SK-N-MC (cell line): Measurements from ENCODE around the gene ATP6V0A4.

Source experiments
- EZH2 ChIP-seq: fragments of 200-600 bp; sonication (generic); IDR thresholded peaks from one replicate; pipeline ENCODE4 v1.6.1; 2017; ENCODE audit warnings: antibody characterized with exemption
- FOXP2 ChIP-seq: optimal IDR thresholded peaks from 2 replicates; pipeline ENCODE3; 2011; ENCODE audit warnings: mild to moderate bottlenecking, moderate library complexity; ENCODE audit not compliant: insufficient read depth; ENCODE audit errors: extremely low read length, control extremely low read depth
- POLR2AphosphoS5 ChIP-seq: IDR thresholded peaks from 2 replicates; pipeline ENCODE4 v1.6.1; 2012; ENCODE audit warnings: mild to moderate bottlenecking, low read depth, low read length, borderline replicate concordance

- TF ChIP-seq POLR2AphosphoS5 (no peak), EZH2 (no peak), FOXP2 (no peak)
These were observed 30.3 kb upstream of the ATP6V0A4 start for GRCh38 chr7:138828302-138828701.
